K562 (cell line): ENCODE results near the gene STIM1. TPM values are rescaled to one million over a fixed set of nuclear protein-coding genes. Genes with fewer than 3 reads are reported as not detected.

Source experiments
- ATAC-seq: fragments of 200-7000 bp; cut with Tn5 transposase; 3 replicates; pipeline ENCODE4 v1.9.1; 2020; ENCODE audit warnings: moderate library complexity
- BruUV-seq: library from RNA; stranded (reverse); fragments of 400-500 nt; replicated peaks from 2 replicates; lab custom pipeline; 2021; lab: Mats Ljungman, UMichigan
- CTCF ChIA-PET: fragments of 300-600 bp; formaldehyde crosslinking; extraction: SDS; loops from one replicate; lab custom pipeline; 2021; ENCODE audit warnings: low intra/inter-chr PET ratio; lab: Yijun Ruan, JAX
- POLR2A ChIA-PET: fragments of 300-600, 350-650 bp; sonication (Branson Sonifier 250); formaldehyde crosslinking; extraction: SDS; loops from one replicate; lab custom pipeline; 2021; ENCODE audit warnings: antibody characterized with exemption, inconsistent platforms; lab: Yijun Ruan, JAX
- DNase-seq, 4 experiments: peaks; one replicate each; pipeline versions ENCODE4 v3.0.0 to v3.0.0-alpha.2; 2011 to 2018; ENCODE audit warnings: low spot score in 3 of 4, mixed read lengths in 3 of 4; ENCODE audit errors: extremely low read depth in 1 of 4
- FAIRE-seq: peaks from 2 replicates; lab custom pipeline; 2011; peaks lifted over from hg19 to GRCh38; lab: Jason Lieb, UNC
- H2AFZ ChIP-seq: 2 replicates; pipeline ENCODE4 v1.6.0; 2011; ENCODE audit warnings: low read depth, low read length, control low read depth, inconsistent platforms
- H3K27ac ChIP-seq: fragments of 200-600 bp; 3 replicates; pipeline ENCODE4 v1.8.0; 2011; ENCODE audit warnings: low read depth, mild to moderate bottlenecking, control low read depth, inconsistent platforms, low read length, moderate library complexity, mixed read lengths; ENCODE audit errors: extremely low read depth
- H3K27me3 ChIP-seq, 2 experiments: fragments of 300-600 bp in 1 of 2; 2 replicates in 1 of 2; 3 replicates in 1 of 2; pipeline versions ENCODE4 v1.6.0 to v1.8.0; 2011; ENCODE audit warnings: inconsistent platforms in 2 of 2, low read length in 2 of 2, mild to moderate bottlenecking in 1 of 2, mixed read lengths in 1 of 2, moderate library complexity in 1 of 2; ENCODE audit not compliant: control insufficient read depth in 2 of 2, insufficient read depth in 2 of 2
- H3K36me3 ChIP-seq: fragments of 300-600 bp; 3 replicates; pipeline ENCODE4 v1.8.0; 2011; ENCODE audit warnings: mild to moderate bottlenecking, low read length, inconsistent platforms; ENCODE audit not compliant: control insufficient read depth, insufficient read depth
- H3K4me1 ChIP-seq, 2 experiments: fragments of 200-600 bp in 1 of 2; replicated peaks in 1 of 2; 2 replicates in 1 of 2; 3 replicates in 1 of 2; pipeline versions ENCODE4 v1.5.1 to v1.8.0; 2011; ENCODE audit warnings: inconsistent platforms in 2 of 2, low read length in 2 of 2, mild to moderate bottlenecking in 1 of 2, mixed read lengths in 1 of 2, moderate library complexity in 1 of 2; ENCODE audit not compliant: control insufficient read depth in 2 of 2, insufficient read depth in 2 of 2
- H3K4me2 ChIP-seq: 2 replicates; pipeline ENCODE4 v1.6.1; 2011; ENCODE audit warnings: low read length, control low read depth, inconsistent platforms, mixed read lengths; ENCODE audit not compliant: insufficient read depth
- H3K4me3 ChIP-seq: fragments of 200-600 bp; sonication (generic), shearing (Covaris generic); 2 replicates; pipeline ENCODE4 v1.5.1; 2016; ENCODE audit warnings: control low read depth, inconsistent platforms
- H3K79me2 ChIP-seq: fragments of 200-600 bp; 3 replicates; pipeline ENCODE4 v1.8.0; 2011; ENCODE audit warnings: low read length, inconsistent platforms; ENCODE audit not compliant: control insufficient read depth, insufficient read depth
- H3K9ac ChIP-seq, 2 experiments: 2 replicates each; pipeline versions ENCODE4 v1.6.0 to v1.6.1; 2011; ENCODE audit warnings: low read depth in 2 of 2, low read length in 2 of 2, control low read depth in 1 of 2, inconsistent platforms in 1 of 2, mild to moderate bottlenecking in 1 of 2, mixed read lengths in 1 of 2; ENCODE audit not compliant: insufficient read depth in 1 of 2
- H3K9me1 ChIP-seq: one replicate; pipeline ENCODE4 v1.6.0; 2011; ENCODE audit warnings: inconsistent platforms, mild to moderate bottlenecking, low read length, moderate library complexity; ENCODE audit not compliant: control insufficient read depth, insufficient read depth
- H3K9me3 ChIP-seq: replicated peaks from 2 replicates; pipeline ENCODE4 v1.5.1; 2011; ENCODE audit warnings: low read depth, low read length, inconsistent platforms; ENCODE audit not compliant: control insufficient read depth, insufficient read depth
- H4K20me1 ChIP-seq: replicated peaks from 2 replicates; pipeline ENCODE4 v1.6.1; 2011; ENCODE audit warnings: low read length, inconsistent platforms, mixed read lengths; ENCODE audit not compliant: control insufficient read depth, insufficient read depth
- BRD4 ChIP-seq: fragments of 200-600 bp; sonication (generic); IDR thresholded peaks from 2 replicates; pipeline ENCODE4 v1.6.1; 2017; ENCODE audit warnings: inconsistent platforms
- DEAF1 ChIP-seq: fragments of 450-650 bp; formaldehyde crosslinking; IDR thresholded peaks from 2 replicates; pipeline ENCODE4 v1.4.0; 2020; ENCODE audit warnings: mild to moderate bottlenecking, moderate library complexity
- E2F4 ChIP-seq: sonication (generic); formaldehyde crosslinking; IDR thresholded peaks from 2 replicates; pipeline ENCODE4 v1.8.0; 2022; ENCODE audit warnings: mild to moderate bottlenecking, low read depth, missing genetic modification reagents
- E4F1 ChIP-seq: fragments of 250-450 bp; sonication (Bioruptor Pico); IDR thresholded peaks from 2 replicates; pipeline ENCODE4 v1.5.0; 2021; ENCODE audit warnings: mild to moderate bottlenecking, borderline replicate concordance
- HBP1 ChIP-seq: fragments of 450-650 bp; formaldehyde crosslinking; IDR thresholded peaks from 2 replicates; pipeline ENCODE4 v1.4.0; 2022; ENCODE audit warnings: missing genetic modification characterization
- KAT8 ChIP-seq: fragments of 450-650 bp; IDR thresholded peaks from 2 replicates; pipeline ENCODE4 v1.6.1; 2016; ENCODE audit warnings: low read depth, mild to moderate bottlenecking
- MAFK ChIP-seq: IDR thresholded peaks from 2 replicates; pipeline ENCODE4 v1.6.1; 2011; ENCODE audit warnings: low read length, improper control_type of control experiment
- OTX1 ChIP-seq: fragments of 450-650 bp; formaldehyde crosslinking; IDR thresholded peaks from 2 replicates; pipeline ENCODE4 v1.4.0; 2022; ENCODE audit warnings: mild to moderate bottlenecking
- PATZ1 ChIP-seq: fragments of 250-450 bp; sonication (Bioruptor Pico); IDR thresholded peaks from 2 replicates; pipeline ENCODE4 v1.5.0; 2020; ENCODE audit warnings: mild to moderate bottlenecking, borderline replicate concordance
- ZBTB1 ChIP-seq: sonication (generic); formaldehyde crosslinking; IDR thresholded peaks from 2 replicates; pipeline ENCODE4 v1.8.1; 2023; ENCODE audit warnings: missing genetic modification reagents, low read depth, mild to moderate bottlenecking, borderline replicate concordance
- ZNF707 ChIP-seq: fragments of 250-450 bp; sonication (Bioruptor Pico); conservative IDR thresholded peaks from 2 replicates; pipeline ENCODE4 v1.8.0; 2022; ENCODE audit warnings: inconsistent platforms, mild to moderate bottlenecking, moderate library complexity
- WGBS: fragments of 100-300 bp; shearing (Covaris generic); methylation state at CpG from one replicate; pipeline ENCODE4 v1.1.6; 2016; ENCODE audit warnings: low coverage, mixed read lengths; ENCODE audit not compliant: insufficient coverage; ENCODE audit errors: missing lambda C conversion rate; 5-methylcytosine and 5-hydroxymethylcytosine counted together
- in situ Hi-C: fragments of 300-500 bp; cut with MboI; formaldehyde crosslinking; loops from 4 replicates; pipeline ENCODE4 v1.15.0; 2018; ENCODE audit warnings: inconsistent platforms, mixed read lengths
- intact Hi-C: fragments of 100-400 bp; cut with micrococcal nuclease; formaldehyde crosslinking; loops from 2 replicates; pipeline ENCODE4 v1.14.2; 2022
- polyA plus RNA-seq, 8 experiments: library from polyadenylated mRNA; depleted of rRNA in 4 of 8; stranded (reverse) in 5 of 8; unstranded in 3 of 8; fragments of >200 nt; fragmentation: Nextera tagmentation in 2 of 8; fragmentation: Illumina TruSeq in 1 of 8; extraction: Ambion mirVana in 2 of 8; extraction: Trizol in 1 of 8; gene quantifications; 2 replicates each; pipeline versions ENCODE4 v1.2.1 to v1.2.3, GENCODE V29; 2011 to 2014; ENCODE audit warnings: inconsistent platforms in 1 of 8, missing spikeins in 1 of 8
- total RNA-seq, 7 experiments: library from RNA; depleted of rRNA in 6 of 7; stranded (reverse); fragments of >200 nt in 6 of 7; fragmentation: Illumina TruSeq in 2 of 7; extraction: Trizol in 2 of 7; gene quantifications; 2 replicates each; pipeline versions ENCODE4 v1.2.1 to v1.2.3, GENCODE V29; 2011 to 2021; ENCODE audit warnings: low replicate concordance in 1 of 7

Gene STIM1
- total and polyA plus RNA-seq, 9 of the 15 experiments (the other 6 are each of a cell fraction or from before 2014, with no cell fraction given) = 7.7 to 50.5 (median 22.5) TPM

- Histone ChIP-seq H3K9me1 (no peaks in the 10 kb centered on the region), H2AFZ (peak overlapping the region; percentile 97), H3K27me3 (no peaks in the 10 kb centered on the region), H3K27ac (peak overlapping the region; percentile 75), H3K9me3 (no peaks in the 10 kb centered on the region), H3K79me2 (peaks cover 6% of the 10 kb centered on the region), H3K36me3 (peaks cover 11% of the 10 kb centered on the region), H4K20me1 (no peaks in the 10 kb centered on the region), H3K4me2 (peak overlapping the region; percentile 86), H3K9ac (peak overlapping the region; percentile 61 to 95), H3K4me3 (peak overlapping the region; percentile 56), H3K4me1 (peaks cover 7 to 19% of the 10 kb centered on the region in 2 experiments; a peak in 3 of 5 replicates)
- ChIA-PET POLR2A (interaction anchor here (0.7 to 2.7 kb wide), 8 partner anchors 10 to 36 kb away, joined by 3 to 22 read pairs (median 3); partner anchors contain the start of genes NUP98 and RHOG), CTCF (interaction anchor here (0.6 to 1.4 kb wide), 3 partner anchors 12 to 324 kb away, joined by 3 to 5 read pairs (median 4); partner anchors contain the start of gene NUP98)
- WGBS = 3% methylated on average over 5 of the region's 5 CpGs
- peak; percentile 97 for FAIRE-seq
- ATAC-seq = peak; percentile 88
- intact Hi-C loops (no loop called here), in situ Hi-C loops (loop anchor here (25.0 kb wide), 1 partner anchor 347 kb away; no protein-coding TSS in a partner anchor)
- DNase-seq = peak; percentile 60 to 85 (median 70)
- BruUV-seq = TSS peak; percentile 51
- TF ChIP-seq E4F1 (CRISPR knock-in tag) (no peak), ZBTB1 (CRISPR knock-in tag) (no peak), OTX1 (no peak), KAT8 (no peak), DEAF1 (CRISPR knock-in tag) (0 out of 2 replicates have a peak, but pooled peaks have one; percentile 19), MAFK (no peak), E2F4 (no peak), BRD4 (no peak), PATZ1 (CRISPR knock-in tag) (no peak), HBP1 (no peak), ZNF707 (no peak)
Measured at GRCh38 chr11:3808861-3809623, 46.4 kb upstream of the STIM1 start.
